Progenitor cell of endocrine pancreas (in vitro differentiated cells): ENCODE measurements around the gene KCNE4. TPM values are rescaled to one million over a fixed set of nuclear protein-coding genes. Genes with fewer than 3 reads are reported as not detected.

Source experiments
- DNase-seq: peaks from one replicate; pipeline ENCODE4 v3.0.0; 2021; ENCODE audit warnings: low spot score; ENCODE audit not compliant: unreplicated experiment
- H3K27ac Mint-ChIP-seq: 2 replicates; pipeline ENCODE4 v1.8.0; 2021; ENCODE audit warnings: mild to moderate bottlenecking, moderate library complexity, mixed read lengths
- H3K27me3 Mint-ChIP-seq: 2 replicates; pipeline ENCODE4 v1.8.0; 2021; ENCODE audit warnings: mixed read lengths
- H3K36me3 Mint-ChIP-seq: 2 replicates; pipeline ENCODE4 v1.8.0; 2022; ENCODE audit warnings: mixed read lengths; ENCODE audit not compliant: insufficient read depth
- H3K4me1 Mint-ChIP-seq: 2 replicates; pipeline ENCODE4 v1.8.0; 2021; ENCODE audit warnings: low read depth, mixed read lengths
- H3K4me3 Mint-ChIP-seq: 2 replicates; pipeline ENCODE4 v1.8.0; 2021; ENCODE audit warnings: low read depth, mild to moderate bottlenecking, moderate library complexity, mixed read lengths
- H3K9me3 Mint-ChIP-seq: 2 replicates; pipeline ENCODE4 v1.8.0; 2021; ENCODE audit warnings: low read depth, mixed read lengths
- total RNA-seq: library from RNA; stranded (reverse); gene quantifications from 2 replicates; pipeline ENCODE4 v1.2.1, GENCODE V29; 2021
- TF ChIP-seq, protein P1 (sequence below): fragments of 200-600 bp; sonication (generic); IDR thresholded peaks from one replicate; pipeline ENCODE4 v1.5.0; 2021; ENCODE audit warnings: antibody characterized with exemption, mild to moderate bottlenecking; ENCODE audit not compliant: unreplicated experiment

KCNE4 gene
- total RNA-seq, 1 donor from 2014 or later = 0.72 TPM

DNA sequence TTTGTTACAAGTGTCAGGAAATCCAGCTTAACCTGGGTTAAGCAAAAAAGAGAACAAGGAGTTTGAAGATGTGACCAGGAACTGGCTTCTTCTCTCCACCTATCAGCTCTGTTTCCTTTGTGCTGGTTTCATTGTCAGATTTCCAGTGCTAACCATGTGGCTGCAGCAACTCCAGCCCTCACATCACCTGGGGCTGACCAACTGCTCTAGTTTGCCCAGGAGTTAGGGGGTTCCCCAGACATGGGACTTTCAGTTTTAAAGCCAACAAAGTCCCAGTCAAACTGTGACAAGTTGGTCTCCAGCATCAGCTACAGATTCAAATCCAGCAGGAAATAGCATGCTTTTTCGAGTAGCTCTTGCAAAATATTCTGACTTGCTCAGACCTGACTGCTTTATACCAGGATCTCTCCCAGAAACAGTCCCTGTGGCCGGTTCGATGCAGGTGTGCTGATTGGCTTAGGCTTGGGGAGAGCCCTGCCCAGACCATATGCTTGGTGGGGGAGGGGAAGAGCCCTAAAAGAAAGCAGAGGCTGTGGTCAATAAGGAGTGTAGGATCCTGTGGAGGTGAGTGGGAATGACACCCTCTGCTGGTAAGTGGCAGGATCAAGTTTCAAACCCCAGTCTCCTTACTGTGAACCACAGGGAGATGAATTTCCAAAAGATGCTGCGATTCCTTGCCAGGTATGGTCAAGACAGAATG, 49.5 kb downstream of the KCNE4 start:
- TF ChIP-seq, protein P1, sequence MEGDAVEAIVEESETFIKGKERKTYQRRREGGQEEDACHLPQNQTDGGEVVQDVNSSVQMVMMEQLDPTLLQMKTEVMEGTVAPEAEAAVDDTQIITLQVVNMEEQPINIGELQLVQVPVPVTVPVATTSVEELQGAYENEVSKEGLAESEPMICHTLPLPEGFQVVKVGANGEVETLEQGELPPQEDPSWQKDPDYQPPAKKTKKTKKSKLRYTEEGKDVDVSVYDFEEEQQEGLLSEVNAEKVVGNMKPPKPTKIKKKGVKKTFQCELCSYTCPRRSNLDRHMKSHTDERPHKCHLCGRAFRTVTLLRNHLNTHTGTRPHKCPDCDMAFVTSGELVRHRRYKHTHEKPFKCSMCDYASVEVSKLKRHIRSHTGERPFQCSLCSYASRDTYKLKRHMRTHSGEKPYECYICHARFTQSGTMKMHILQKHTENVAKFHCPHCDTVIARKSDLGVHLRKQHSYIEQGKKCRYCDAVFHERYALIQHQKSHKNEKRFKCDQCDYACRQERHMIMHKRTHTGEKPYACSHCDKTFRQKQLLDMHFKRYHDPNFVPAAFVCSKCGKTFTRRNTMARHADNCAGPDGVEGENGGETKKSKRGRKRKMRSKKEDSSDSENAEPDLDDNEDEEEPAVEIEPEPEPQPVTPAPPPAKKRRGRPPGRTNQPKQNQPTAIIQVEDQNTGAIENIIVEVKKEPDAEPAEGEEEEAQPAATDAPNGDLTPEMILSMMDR = peak; percentile 60
- Mint-ChIP-seq H3K27me3 (no peaks in the 10 kb centered on the region), H3K27ac (no peak overlapping the region), H3K36me3 (no peaks in the 10 kb centered on the region), H3K4me3 (no peak overlapping the region), H3K4me1 (no peaks in the 10 kb centered on the region), H3K9me3 (no peaks in the 10 kb centered on the region)
- DNase-seq = peak; percentile 12

DNA sequence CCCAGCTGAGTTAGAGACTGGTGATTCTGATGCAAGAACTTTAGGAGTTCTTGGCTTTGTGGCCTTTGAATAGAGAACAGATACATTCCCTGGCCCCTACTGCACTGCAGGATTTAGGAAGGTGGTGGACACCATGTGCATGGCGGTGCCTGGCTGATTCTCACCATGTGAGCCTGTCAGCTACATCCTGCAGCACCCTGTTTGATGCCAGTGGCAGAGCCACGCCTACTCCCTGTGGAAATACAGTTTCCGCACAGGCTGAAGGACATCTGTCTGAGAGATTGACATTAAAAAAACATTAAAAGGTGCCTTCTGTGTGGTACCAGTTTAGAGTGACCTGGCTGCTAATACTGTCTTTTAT, 50.0 kb downstream of the KCNE4 start:
- no peaks in the 10 kb centered on the region for H3K4me1 Mint-ChIP-seq
- H3K27me3 Mint-ChIP-seq = no peaks in the 10 kb centered on the region
- H3K9me3 Mint-ChIP-seq = no peaks in the 10 kb centered on the region
- H3K36me3 Mint-ChIP-seq = no peaks in the 10 kb centered on the region
- TF ChIP-seq, protein P1 = no peak
- DNase-seq = no peak
- H3K27ac Mint-ChIP-seq = no peak overlapping the region
- H3K4me3 Mint-ChIP-seq = no peak overlapping the region

DNA sequence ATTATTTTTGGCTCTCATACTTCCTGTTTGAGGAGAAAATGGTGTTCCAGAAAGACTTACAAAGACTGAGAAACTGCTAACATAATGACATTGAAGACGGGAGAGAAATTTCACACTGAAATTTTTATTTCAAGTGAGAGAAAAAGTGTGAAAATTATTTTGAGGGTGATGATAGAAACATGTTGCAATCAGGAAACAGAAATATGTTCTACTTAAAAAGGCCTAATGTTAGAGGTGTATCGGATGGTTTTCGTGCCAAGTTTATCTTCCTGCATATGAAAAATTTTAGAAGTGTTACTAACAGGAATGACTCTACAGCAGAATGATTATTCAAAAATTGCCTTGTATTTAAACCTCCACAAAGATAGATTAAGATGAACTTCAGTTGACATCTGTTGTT, 50.5 kb downstream of the KCNE4 start:
- DNase-seq = no peak
- Mint-ChIP-seq H3K27me3 (no peaks in the 10 kb centered on the region), H3K27ac (no peak overlapping the region), H3K9me3 (no peaks in the 10 kb centered on the region), H3K4me3 (no peak overlapping the region), H3K36me3 (no peaks in the 10 kb centered on the region), H3K4me1 (no peaks in the 10 kb centered on the region)
- TF ChIP-seq, protein P1 = no peak

DNA sequence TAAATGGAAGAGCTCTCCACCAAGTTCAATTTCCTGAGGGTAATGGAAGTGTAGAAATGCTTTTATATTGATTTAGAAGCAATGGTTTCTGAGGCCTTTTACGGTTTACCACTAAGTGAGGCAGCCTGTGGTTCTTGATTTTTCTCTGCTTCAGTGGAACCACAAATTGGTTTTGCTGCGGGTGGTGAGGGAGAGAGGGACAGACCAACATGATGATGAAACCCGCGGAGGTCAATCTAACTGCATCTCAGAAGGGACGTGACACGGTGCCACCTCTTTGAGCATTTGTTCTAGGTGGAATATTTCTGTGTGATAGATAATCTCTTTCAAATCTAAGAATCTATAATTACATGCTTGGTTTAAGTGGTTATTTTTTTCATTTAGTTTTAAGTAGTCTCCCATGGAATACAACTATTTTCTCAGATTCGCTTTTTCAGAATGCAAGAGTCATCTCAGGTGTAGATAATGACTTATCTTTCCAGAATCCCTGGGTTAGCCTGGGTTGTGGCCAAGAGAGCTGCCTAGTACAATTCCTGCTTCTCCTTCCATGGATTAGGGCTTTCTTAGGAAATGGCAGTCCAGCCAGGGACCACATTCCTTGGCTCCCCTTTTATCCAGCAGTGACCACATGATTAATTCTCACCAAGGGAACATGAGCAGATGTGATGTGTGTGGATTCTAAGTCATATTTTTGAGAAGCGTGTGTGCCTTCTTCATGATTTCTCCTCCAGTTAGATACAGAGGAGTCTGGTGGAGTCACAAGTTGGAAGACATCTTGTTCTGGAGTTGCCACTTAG, 52.5 kb downstream of the KCNE4 start:
- Mint-ChIP-seq H3K4me1 (no peaks in the 10 kb centered on the region), H3K27me3 (no peaks in the 10 kb centered on the region), H3K9me3 (no peaks in the 10 kb centered on the region), H3K4me3 (no peak overlapping the region), H3K27ac (no peak overlapping the region), H3K36me3 (no peaks in the 10 kb centered on the region)
- DNase-seq = no peak
- TF ChIP-seq, protein P1 = no peak

Other genes starting within 250 kb of the KCNE4 start
- 66.9 and 73.8 TPM in 2 replicates for gene ACSL3, start 191.2 kb upstream of the KCNE4 start, total RNA-seq